Measurements from ENCODE around the gene PPP1R13B. TPM values are rescaled to one million over a fixed set of nuclear protein-coding genes. Genes with fewer than 3 reads are reported as not detected.

The PPP1R13B gene
- total and polyA plus RNA-seq, 12 donors, result 21.6 to 124 (median 75.5) TPM

DNA sequence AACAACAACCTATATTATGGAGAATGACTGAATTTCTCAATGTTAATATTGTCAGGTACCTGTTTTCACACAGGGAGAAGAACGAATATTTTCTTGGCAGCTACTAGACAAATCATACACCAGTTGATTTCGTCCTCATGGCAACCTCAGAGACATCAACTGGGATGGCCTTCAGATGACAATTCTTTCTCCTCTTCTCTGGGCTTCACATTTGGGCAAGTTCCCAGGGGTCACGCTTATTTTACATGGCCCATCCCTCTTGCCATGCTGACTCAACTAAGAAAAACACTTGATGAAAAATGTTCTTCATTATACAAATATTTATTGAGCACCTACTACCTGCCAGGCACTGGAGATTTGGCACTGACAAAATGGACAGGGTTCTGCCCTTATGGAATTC lies 29.0 kb downstream of the PPP1R13B start:
- 50 to 62% methylated on average over 3 of the region's 3 CpGs for WGBS, 2 donors
- intact Hi-C loops (cut with DNase I), result no loop called here

DNA sequence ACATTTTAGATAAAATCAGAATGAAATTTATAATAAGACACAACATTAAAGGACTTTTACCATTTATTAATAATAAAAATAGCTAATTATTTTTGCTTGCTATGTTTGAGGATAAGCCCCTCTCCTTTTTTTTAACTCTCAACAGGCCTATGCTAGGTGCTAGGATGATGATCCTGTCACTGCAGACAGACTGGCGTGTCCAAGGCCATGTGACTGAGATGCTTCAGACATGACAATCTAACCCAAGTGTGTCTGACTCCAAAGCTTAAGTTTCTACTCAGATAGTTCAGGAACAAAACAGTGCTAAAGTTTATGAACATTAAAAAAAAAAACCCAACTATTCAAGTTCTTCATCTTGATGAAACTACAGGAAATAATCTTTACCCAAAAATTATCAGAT lies 29.8 kb downstream of the PPP1R13B start:
- peak in 2 of 8 donors; percentile 53 to 60 for ATAC-seq
- 50 to 70% methylated on average over 1 of the region's 1 CpG for WGBS, 2 donors
- peaks cover 12 to 66% (median 54%) of the 10 kb centered on the region in 9 donors for H3K4me1 ChIP-seq

More for the DNA sequence above, 29.0 kb downstream of the PPP1R13B start:
- ATAC-seq (peak in 5 of 8 donors; percentile 20 to 45 (median 29)), DNase-seq (no peak)
- Histone ChIP-seq H3K4me3 (no peak overlapping the region), H3K27me3 (peaks cover 0 to 13% (median 0%) of the 10 kb centered on the region in 7 donors), H3K9me3 (no peaks in the 10 kb centered on the region), H3K4me1 (peaks cover 12 to 67% (median 54%) of the 10 kb centered on the region in 9 donors), H3K36me3 (no peaks in the 10 kb centered on the region), H3K27ac (peak overlapping the region in 8 of 10 donors; percentile 38 to 85 (median 73))
- TF ChIP-seq, protein P1, sequence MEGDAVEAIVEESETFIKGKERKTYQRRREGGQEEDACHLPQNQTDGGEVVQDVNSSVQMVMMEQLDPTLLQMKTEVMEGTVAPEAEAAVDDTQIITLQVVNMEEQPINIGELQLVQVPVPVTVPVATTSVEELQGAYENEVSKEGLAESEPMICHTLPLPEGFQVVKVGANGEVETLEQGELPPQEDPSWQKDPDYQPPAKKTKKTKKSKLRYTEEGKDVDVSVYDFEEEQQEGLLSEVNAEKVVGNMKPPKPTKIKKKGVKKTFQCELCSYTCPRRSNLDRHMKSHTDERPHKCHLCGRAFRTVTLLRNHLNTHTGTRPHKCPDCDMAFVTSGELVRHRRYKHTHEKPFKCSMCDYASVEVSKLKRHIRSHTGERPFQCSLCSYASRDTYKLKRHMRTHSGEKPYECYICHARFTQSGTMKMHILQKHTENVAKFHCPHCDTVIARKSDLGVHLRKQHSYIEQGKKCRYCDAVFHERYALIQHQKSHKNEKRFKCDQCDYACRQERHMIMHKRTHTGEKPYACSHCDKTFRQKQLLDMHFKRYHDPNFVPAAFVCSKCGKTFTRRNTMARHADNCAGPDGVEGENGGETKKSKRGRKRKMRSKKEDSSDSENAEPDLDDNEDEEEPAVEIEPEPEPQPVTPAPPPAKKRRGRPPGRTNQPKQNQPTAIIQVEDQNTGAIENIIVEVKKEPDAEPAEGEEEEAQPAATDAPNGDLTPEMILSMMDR (IDR thresholded peaks at IDR 0.05), result no peak

DNA sequence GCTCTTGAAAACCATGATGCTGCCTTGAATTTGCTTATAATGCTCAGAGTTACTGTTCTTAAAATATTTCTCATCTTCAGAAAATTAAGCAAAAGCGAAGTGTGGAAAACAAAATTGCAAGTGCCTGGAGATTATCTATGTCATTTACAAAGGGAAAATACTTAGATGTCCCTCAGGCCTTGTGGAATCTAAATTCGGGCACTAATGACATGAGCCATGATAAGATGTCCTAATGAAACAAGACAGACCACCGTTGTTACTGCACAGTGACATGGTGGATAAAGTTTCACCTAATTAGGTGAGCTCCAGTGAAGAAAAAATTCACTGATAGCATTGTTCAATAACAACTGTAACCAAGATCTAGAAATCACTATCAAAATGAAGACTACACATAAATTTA lies 30.4 kb downstream of the PPP1R13B start:
- Histone ChIP-seq H3K4me1 (peaks cover 12 to 64% (median 53%) of the 10 kb centered on the region in 9 donors), H3K9me3 (no peaks in the 10 kb centered on the region), H3K4me3 (peak overlapping the region in 1 of 10 donors; percentile 4), H3K27me3 (peaks cover 0 to 13% (median 0%) of the 10 kb centered on the region in 7 donors), H3K36me3 (no peaks in the 10 kb centered on the region), H3K27ac (peak overlapping the region in 9 of 10 donors; percentile 3 to 85 (median 71))
- intact Hi-C loops (cut with DNase I), result no loop called here
- DNase-seq, result no peak
- peak in 5 of 8 donors; percentile 46 to 77 (median 63) for ATAC-seq
- TF ChIP-seq, protein P1 (IDR thresholded peaks at IDR 0.05), result no peak
- 25 to 37% methylated on average over 3 of the region's 3 CpGs for WGBS, 2 donors

More for the DNA sequence above, 29.8 kb downstream of the PPP1R13B start:
- intact Hi-C loops (cut with DNase I), result no loop called here
- no peaks in the 10 kb centered on the region for H3K9me3 ChIP-seq
- no peak overlapping the region for H3K4me3 ChIP-seq
- H3K36me3 ChIP-seq, result no peaks in the 10 kb centered on the region
- TF ChIP-seq, protein P1 (IDR thresholded peaks at IDR 0.05), result no peak
- peaks cover 0 to 13% (median 0%) of the 10 kb centered on the region in 7 donors for H3K27me3 ChIP-seq
- no peak for DNase-seq
- H3K27ac ChIP-seq, result peak overlapping the region; percentile 3 to 85 (median 68)

DNA sequence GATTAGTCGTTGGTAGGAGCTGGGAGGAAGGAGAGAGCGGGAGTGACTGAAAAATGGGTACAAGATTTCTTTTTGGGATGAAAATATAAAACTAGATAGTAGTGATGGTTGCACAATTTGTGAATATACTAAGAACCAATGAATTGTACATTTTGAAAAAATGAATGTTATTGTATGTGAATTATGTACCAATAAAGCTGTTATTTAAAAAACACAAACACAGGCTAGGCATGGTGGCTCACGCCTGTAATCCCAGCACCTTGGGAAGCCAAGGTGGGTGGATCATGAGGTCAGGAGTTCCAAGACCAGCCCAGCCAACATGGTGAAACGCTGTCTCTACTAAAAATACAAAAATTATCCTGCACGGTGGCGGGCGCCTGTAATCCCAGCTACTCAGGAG lies 32.1 kb downstream of the PPP1R13B start:
- no peak for DNase-seq
- no peak for ATAC-seq
- WGBS, 2 donors, result 70 to 90% methylated on average over 7 of the region's 7 CpGs
- intact Hi-C loops (cut with DNase I), result no loop called here
- Histone ChIP-seq H3K4me1 (peaks cover 9 to 51% (median 38%) of the 10 kb centered on the region in 9 donors), H3K27me3 (no peaks in the 10 kb centered on the region), H3K9me3 (no peaks in the 10 kb centered on the region), H3K4me3 (no peak overlapping the region), H3K27ac (no peak overlapping the region), H3K36me3 (no peaks in the 10 kb centered on the region)
- TF ChIP-seq, protein P1 (IDR thresholded peaks at IDR 0.05), result no peak
